Measurements from ENCODE around the gene KCNH4. TPM values are rescaled to one million over a fixed set of nuclear protein-coding genes. Genes with fewer than 3 reads are reported as not detected.

Gene KCNH4
- total and polyA plus RNA-seq, 9 of the 15 experiments (the other 6 are each of a cell fraction or from before 2014, with no cell fraction given), result 0.10 to 1.8 (median 0.50) TPM

DNA sequence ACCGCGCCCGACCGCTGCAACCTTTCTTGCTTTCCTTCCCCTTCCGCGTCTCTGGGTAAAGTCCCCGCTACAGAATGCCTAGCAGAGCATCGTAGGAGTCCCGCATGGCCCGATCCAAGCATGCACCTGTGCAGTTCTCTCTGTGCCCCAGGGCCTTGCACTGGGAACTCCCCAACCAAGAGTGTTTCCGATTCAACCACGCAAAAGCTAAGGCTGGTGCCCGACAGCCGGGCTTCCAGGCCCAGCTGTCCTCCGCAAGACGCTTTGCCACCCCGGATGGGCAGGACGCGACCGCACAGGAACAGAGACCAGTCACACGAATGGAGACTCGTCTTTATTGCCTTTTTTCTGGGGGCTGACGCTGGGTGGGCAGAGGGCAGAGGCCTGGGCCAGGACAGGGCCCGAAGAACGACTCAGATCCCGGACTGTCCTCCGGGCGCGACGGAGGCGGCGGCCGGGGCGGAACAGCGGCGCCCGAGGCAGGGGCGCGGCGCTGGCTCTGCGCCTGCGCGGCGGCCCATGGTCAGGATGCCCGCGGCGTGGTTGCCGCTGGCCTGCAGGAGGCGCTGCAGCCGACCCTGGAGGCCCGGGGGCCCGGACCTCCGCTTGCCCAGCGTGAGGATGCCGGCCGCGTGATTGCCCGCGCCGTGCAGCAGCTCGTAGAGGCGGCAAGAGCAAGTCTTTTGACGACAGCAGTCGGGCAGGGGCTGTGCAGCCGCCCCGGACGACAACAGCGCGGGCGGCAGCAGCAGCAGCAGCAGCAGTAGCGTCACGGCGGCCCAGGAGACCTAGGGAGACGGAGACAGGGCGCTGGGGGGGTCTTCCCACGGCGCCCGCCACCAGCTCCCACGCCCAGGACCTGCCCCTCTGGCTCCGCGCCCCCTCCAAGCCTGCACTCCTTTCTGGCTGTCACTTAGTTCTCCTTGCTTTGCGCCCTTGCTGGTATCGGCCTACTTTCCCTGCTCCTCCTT lies 3.1 kb upstream of the KCNH4 start (continued):
- TF ChIP-seq PCBP2 (IDR thresholded peaks at IDR 0.05; ENCODE audit: low read depth, low read length, poor library complexity, severe bottlenecking) (no peak), ZBTB7A (IDR thresholded peaks at IDR 0.05; ENCODE audit: borderline replicate concordance, control insufficient read depth, low read depth, low read length) (peak; percentile 95), NONO (IDR thresholded peaks at IDR 0.05; ENCODE audit: low read depth in 2 of 2, low read length in 1 of 2) (peak in 1 of 2 experiments; percentile 75; a peak in 1 of 4 replicates), CBFB (CRISPR knock-in tag; IDR thresholded peaks at IDR 0.05) (no peak), ZEB2 (IDR thresholded peaks at IDR 0.05) (no peak), TARDBP (IDR thresholded peaks at IDR 0.05) (no peak), ZNF707 (CRISPR knock-in tag; conservative IDR thresholded peaks at IDR 0.05) (no peak), CHCHD3 (CRISPR knock-in tag; IDR thresholded peaks at IDR 0.05) (no peak), ZNF174 (CRISPR knock-in tag; IDR thresholded peaks at IDR 0.05) (no peak), MXI1 (IDR thresholded peaks at IDR 0.05; ENCODE audit: low read depth, low read length) (no peak), MEIS2 (IDR thresholded peaks at IDR 0.05; ENCODE audit: partially characterized antibody) (peak; percentile 82), SUPT5H (IDR thresholded peaks at IDR 0.05) (0 out of 2 replicates have a peak, but pooled peaks have one; percentile 8), ZNF76 (CRISPR knock-in tag; IDR thresholded peaks at IDR 0.05; ENCODE audit: borderline replicate concordance) (no peak), KAT7 (CRISPR knock-in tag; IDR thresholded peaks at IDR 0.05; ENCODE audit: borderline replicate concordance) (no peak)
- TF ChIP-seq, protein P1, sequence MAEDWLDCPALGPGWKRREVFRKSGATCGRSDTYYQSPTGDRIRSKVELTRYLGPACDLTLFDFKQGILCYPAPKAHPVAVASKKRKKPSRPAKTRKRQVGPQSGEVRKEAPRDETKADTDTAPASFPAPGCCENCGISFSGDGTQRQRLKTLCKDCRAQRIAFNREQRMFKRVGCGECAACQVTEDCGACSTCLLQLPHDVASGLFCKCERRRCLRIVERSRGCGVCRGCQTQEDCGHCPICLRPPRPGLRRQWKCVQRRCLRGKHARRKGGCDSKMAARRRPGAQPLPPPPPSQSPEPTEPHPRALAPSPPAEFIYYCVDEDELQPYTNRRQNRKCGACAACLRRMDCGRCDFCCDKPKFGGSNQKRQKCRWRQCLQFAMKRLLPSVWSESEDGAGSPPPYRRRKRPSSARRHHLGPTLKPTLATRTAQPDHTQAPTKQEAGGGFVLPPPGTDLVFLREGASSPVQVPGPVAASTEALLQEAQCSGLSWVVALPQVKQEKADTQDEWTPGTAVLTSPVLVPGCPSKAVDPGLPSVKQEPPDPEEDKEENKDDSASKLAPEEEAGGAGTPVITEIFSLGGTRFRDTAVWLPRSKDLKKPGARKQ (CRISPR knock-in tag; IDR thresholded peaks at IDR 0.05), result 0 out of 2 replicates have a peak, but pooled peaks have one; percentile 46
- TF ChIP-seq, protein P2, sequence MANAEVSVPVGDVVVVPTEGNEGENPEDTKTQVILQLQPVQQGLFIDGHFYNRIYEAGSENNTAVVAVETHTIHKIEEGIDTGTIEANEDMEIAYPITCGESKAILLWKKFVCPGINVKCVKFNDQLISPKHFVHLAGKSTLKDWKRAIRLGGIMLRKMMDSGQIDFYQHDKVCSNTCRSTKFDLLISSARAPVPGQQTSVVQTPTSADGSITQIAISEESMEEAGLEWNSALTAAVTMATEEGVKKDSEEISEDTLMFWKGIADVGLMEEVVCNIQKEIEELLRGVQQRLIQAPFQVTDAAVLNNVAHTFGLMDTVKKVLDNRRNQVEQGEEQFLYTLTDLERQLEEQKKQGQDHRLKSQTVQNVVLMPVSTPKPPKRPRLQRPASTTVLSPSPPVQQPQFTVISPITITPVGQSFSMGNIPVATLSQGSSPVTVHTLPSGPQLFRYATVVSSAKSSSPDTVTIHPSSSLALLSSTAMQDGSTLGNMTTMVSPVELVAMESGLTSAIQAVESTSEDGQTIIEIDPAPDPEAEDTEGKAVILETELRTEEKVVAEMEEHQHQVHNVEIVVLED (CRISPR knock-in tag; IDR thresholded peaks at IDR 0.05), result peak; percentile 66
- TF ChIP-seq, protein P3, sequence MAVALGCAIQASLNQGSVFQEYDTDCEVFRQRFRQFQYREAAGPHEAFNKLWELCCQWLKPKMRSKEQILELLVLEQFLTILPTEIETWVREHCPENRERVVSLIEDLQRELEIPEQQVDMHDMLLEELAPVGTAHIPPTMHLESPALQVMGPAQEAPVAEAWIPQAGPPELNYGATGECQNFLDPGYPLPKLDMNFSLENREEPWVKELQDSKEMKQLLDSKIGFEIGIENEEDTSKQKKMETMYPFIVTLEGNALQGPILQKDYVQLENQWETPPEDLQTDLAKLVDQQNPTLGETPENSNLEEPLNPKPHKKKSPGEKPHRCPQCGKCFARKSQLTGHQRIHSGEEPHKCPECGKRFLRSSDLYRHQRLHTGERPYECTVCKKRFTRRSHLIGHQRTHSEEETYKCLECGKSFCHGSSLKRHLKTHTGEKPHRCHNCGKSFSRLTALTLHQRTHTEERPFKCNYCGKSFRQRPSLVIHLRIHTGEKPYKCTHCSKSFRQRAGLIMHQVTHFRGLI (CRISPR knock-in tag; IDR thresholded peaks at IDR 0.05), result 0 out of 2 replicates have a peak, but pooled peaks have one; percentile 30
- TF ChIP-seq, protein P4, sequence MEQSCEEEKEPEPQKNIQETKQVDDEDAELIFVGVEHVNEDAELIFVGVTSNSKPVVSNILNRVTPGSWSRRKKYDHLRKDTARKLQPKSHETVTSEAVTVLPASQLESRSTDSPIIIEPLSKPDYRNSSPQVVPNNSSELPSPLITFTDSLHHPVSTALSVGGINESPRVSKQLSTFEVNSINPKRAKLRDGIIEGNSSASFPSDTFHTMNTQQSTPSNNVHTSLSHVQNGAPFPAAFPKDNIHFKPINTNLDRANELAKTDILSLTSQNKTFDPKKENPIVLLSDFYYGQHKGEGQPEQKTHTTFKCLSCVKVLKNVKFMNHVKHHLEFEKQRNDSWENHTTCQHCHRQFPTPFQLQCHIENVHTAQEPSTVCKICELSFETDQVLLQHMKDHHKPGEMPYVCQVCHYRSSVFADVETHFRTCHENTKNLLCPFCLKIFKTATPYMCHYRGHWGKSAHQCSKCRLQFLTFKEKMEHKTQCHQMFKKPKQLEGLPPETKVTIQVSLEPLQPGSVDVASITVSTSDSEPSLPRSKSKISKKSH (CRISPR knock-in tag; IDR thresholded peaks at IDR 0.05), result no peak
- TF ChIP-seq, protein P5, sequence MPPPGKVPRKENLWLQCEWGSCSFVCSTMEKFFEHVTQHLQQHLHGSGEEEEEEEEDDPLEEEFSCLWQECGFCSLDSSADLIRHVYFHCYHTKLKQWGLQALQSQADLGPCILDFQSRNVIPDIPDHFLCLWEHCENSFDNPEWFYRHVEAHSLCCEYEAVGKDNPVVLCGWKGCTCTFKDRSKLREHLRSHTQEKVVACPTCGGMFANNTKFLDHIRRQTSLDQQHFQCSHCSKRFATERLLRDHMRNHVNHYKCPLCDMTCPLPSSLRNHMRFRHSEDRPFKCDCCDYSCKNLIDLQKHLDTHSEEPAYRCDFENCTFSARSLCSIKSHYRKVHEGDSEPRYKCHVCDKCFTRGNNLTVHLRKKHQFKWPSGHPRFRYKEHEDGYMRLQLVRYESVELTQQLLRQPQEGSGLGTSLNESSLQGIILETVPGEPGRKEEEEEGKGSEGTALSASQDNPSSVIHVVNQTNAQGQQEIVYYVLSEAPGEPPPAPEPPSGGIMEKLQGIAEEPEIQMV (tag; conservative IDR thresholded peaks at IDR 0.05; ENCODE audit: low read depth), result no peak

All from K562 (cell line).